ENCODE results near the gene OTUB1. TPM values are rescaled to one million over a fixed set of nuclear protein-coding genes. Genes with fewer than 3 reads are reported as not detected.
"Not testable (repeated sequence)": the region's sequence is repeated elsewhere in the genome, so short reads cannot be mapped to it uniquely, and the experiment has no call there.

OTUB1 gene
- total RNA-seq, 1 donor from 2014 or later: 124 TPM

DNA sequence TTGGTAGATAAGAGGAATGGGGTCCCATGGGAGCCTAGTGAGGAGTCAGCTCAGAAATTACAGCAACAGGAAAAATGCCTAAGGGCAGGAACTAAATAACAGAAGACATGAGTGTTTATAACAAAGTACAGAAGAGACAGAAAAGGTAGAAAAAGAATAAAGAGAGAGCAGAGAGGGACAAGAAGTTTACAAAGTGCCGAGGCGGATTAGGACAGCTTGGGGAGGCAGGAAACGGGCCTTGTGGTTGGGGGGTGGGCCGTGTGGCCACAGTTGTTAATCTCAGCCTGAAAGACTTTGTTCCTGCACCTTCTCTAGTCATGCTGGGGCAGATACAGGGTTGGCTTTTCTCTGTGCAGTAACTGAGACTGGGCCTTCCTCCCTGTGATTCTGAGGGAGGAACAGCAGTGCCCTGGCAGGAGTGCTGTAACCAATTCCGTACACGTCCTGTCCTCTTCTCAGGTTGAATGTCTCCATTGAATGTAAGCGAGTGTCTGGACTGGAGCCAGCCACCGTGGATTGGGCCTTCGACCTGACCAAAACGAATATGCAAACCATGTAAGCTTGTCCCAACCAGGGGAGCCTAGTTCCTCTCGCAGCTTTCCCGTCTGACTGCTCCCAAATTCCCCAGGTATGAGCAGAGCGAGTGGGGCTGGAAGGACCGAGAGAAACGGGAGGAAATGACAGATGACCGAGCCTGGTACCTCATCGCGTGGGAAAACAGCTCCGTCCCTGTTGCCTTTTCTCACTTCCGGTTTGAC is 34.3 kb upstream of the OTUB1 start:
- Mint-ChIP-seq H3K27me3 (no peaks in the 10 kb centered on the region), H3K4me3 (ENCODE audit: low read depth) (no peak overlapping the region), H3K27ac (no peak overlapping the region), H3K9me3 (ENCODE audit: low read depth) (no peaks in the 10 kb centered on the region), H3K4me1 (ENCODE audit: low read depth) (no peaks in the 10 kb centered on the region), H3K36me3 (ENCODE audit: insufficient read depth) (peaks cover 9% of the 10 kb centered on the region)
- TF ChIP-seq, protein P1, sequence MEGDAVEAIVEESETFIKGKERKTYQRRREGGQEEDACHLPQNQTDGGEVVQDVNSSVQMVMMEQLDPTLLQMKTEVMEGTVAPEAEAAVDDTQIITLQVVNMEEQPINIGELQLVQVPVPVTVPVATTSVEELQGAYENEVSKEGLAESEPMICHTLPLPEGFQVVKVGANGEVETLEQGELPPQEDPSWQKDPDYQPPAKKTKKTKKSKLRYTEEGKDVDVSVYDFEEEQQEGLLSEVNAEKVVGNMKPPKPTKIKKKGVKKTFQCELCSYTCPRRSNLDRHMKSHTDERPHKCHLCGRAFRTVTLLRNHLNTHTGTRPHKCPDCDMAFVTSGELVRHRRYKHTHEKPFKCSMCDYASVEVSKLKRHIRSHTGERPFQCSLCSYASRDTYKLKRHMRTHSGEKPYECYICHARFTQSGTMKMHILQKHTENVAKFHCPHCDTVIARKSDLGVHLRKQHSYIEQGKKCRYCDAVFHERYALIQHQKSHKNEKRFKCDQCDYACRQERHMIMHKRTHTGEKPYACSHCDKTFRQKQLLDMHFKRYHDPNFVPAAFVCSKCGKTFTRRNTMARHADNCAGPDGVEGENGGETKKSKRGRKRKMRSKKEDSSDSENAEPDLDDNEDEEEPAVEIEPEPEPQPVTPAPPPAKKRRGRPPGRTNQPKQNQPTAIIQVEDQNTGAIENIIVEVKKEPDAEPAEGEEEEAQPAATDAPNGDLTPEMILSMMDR (IDR thresholded peaks at IDR 0.05; ENCODE audit: unreplicated experiment): no peak
- no peak for DNase-seq (ENCODE audit: low spot score, unreplicated experiment)

DNA sequence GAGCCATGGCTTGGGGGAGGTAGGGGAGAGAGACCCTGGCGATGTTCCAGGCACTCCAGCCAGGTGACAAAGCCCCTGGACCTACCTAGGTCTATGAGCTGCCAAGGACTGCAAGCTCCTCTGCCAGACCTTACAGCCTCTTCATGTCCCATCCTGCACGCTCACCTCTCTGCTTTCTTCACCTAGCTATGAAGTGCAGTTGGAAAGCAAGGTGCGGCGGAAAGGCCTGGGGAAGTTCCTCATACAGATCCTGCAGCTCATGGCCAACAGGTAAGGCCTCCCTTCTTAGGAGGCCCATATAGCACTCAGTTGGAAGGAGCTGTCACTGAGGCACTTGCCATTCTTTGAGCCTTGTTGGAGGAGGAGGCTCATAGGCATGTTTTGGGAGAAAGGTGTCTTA is 33.7 kb upstream of the OTUB1 start:
- TF ChIP-seq, protein P1 (IDR thresholded peaks at IDR 0.05; ENCODE audit: unreplicated experiment): no peak
- H3K4me3 Mint-ChIP-seq (ENCODE audit: low read depth): no peak overlapping the region
- H3K36me3 Mint-ChIP-seq (ENCODE audit: insufficient read depth): peaks cover 9% of the 10 kb centered on the region

DNA sequence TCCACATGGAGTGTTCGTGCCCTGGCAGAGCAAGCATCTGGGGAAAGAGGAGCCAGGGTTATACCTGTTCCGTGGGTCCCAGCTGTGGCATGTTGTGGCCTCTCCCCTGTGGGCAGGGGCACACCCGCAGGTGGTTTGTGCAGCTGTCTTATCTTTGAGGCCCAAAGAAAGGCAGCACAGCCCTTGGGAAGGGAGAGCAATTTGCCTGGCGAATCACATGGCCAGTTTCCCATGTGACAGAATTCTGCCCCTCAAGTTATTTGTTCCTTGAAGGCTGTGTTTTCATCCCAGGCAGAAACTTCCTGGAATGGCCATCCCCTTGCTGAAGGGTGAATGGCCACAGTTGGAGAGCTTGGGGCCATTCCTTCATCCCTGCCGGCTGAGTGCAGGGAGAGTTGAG is 28.2 kb upstream of the OTUB1 start:
- no peak overlapping the region for H3K27ac Mint-ChIP-seq
- H3K36me3 Mint-ChIP-seq (ENCODE audit: insufficient read depth): peaks cover 3% of the 10 kb centered on the region
- H3K27me3 Mint-ChIP-seq: no peaks in the 10 kb centered on the region
- peaks cover 6% of the 10 kb centered on the region for H3K4me1 Mint-ChIP-seq (ENCODE audit: low read depth)
- no peak overlapping the region for H3K4me3 Mint-ChIP-seq (ENCODE audit: low read depth)
- TF ChIP-seq, protein P1 (IDR thresholded peaks at IDR 0.05; ENCODE audit: unreplicated experiment): no peak
- H3K9me3 Mint-ChIP-seq (ENCODE audit: low read depth): no peaks in the 10 kb centered on the region
- no peak for DNase-seq (ENCODE audit: low spot score, unreplicated experiment)

More for the DNA sequence above, 33.7 kb upstream of the OTUB1 start:
- H3K9me3 Mint-ChIP-seq (ENCODE audit: low read depth): no peaks in the 10 kb centered on the region
- H3K27ac Mint-ChIP-seq: no peak overlapping the region
- DNase-seq (ENCODE audit: low spot score, unreplicated experiment): no peak
- no peaks in the 10 kb centered on the region for H3K27me3 Mint-ChIP-seq
- H3K4me1 Mint-ChIP-seq (ENCODE audit: low read depth): no peaks in the 10 kb centered on the region

DNA sequence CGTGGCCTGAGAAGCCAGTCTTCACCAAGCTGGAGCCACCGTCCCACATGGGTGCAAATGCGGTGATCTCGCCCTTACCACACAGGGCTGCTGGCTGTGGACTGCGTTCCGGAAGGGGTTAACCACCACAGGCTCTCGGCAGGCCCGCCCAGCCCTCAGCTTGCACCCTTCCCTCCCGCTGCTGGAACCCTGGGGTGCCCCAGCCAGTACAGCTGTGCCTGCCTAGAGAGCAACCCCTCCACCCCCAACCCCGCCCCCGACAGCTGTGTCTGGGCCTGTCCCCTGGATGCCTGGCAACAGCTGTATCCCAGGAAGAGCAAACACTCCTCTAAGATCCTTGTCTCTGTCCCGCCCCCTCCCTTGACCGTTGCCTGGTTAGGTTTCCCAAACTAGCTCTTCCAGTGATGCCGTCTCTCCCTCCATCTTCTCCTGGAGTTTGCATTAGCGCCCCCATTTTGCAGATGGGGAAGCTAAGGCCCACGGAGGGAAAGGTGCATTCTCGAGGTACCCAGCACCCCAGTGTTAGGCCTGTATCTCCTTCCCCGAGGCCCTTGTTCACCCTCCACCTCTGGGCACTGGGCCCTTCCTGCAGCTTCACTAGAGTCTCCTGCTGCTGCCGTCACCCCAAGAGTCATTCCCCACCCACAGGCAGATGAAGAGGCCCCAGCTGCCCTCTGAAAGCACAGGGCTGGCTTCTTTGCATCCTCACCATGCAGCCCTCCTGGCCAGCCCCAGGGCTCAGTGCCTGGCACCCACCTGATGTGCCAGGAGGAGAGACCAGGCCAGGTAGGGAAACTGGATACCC is 24.4 kb upstream of the OTUB1 start:
- H3K27me3 Mint-ChIP-seq: no peaks in the 10 kb centered on the region
- TF ChIP-seq, protein P1 (IDR thresholded peaks at IDR 0.05; ENCODE audit: unreplicated experiment): no peak
- H3K4me3 Mint-ChIP-seq (ENCODE audit: low read depth): no peak overlapping the region
- peak overlapping the region; percentile 7 for H3K27ac Mint-ChIP-seq
- H3K36me3 Mint-ChIP-seq (ENCODE audit: insufficient read depth): no peaks in the 10 kb centered on the region
- no peaks in the 10 kb centered on the region for H3K9me3 Mint-ChIP-seq (ENCODE audit: low read depth)
- no peak for DNase-seq (ENCODE audit: low spot score, unreplicated experiment)
- H3K4me1 Mint-ChIP-seq (ENCODE audit: low read depth): peaks cover 6% of the 10 kb centered on the region

DNA sequence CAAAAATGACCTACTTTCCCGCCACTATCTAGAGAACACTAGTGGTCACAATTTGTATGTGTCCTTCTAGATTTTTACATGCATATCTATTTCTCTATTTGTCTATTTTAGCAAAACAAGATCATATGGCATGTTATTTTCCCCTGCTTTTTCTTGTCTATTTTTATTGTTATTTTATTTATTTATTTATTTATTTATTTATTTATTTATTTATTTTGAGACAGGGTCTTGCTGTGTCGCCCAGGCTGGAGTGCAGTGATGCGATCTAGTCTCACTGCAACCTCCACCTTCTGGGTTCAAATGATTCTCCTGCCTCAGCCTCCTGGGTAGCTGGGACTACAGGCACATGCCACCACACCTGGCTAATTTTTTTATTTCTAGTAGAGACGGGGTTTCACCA is 22.3 kb upstream of the OTUB1 start:
- not testable (repeated sequence) for DNase-seq (ENCODE audit: low spot score, unreplicated experiment); H3K4me3 Mint-ChIP-seq (ENCODE audit: low read depth); H3K27ac Mint-ChIP-seq; H3K4me1 Mint-ChIP-seq (ENCODE audit: low read depth); H3K9me3 Mint-ChIP-seq (ENCODE audit: low read depth); H3K27me3 Mint-ChIP-seq; H3K36me3 Mint-ChIP-seq (ENCODE audit: insufficient read depth)

Data from progenitor cell of endocrine pancreas (in vitro differentiated cells).